GM12864 (cell line): ENCODE data around the gene MOB3A.
"Not testable (repeated sequence)": the region's sequence is repeated elsewhere in the genome, so short reads cannot be mapped to it uniquely, and the experiment has no call there.

ENCODE experiments used
- DNase-seq: peaks from one replicate; pipeline ENCODE4 v3.0.0-alpha.2; 2011; ENCODE audit warnings: low read depth
- H3K4me3 ChIP-seq: 2 replicates; pipeline ENCODE4 v1.5.1; 2011; ENCODE audit warnings: mild to moderate bottlenecking, low read depth, low read length, control low read depth
- CTCF ChIP-seq: IDR thresholded peaks from 2 replicates; pipeline ENCODE4 v1.5.1; 2011; ENCODE audit warnings: low read depth, mild to moderate bottlenecking, moderate library complexity, low read length, control low read depth, inconsistent platforms; ENCODE audit errors: missing control alignments

MOB3A gene

GRCh38 chr19:2138061-2138728, 42.1 kb upstream of the MOB3A start:
- H3K4me3 ChIP-seq = no peak overlapping the region
- TF ChIP-seq CTCF = no peak
- no peak for DNase-seq

GRCh38 chr19:2136796-2137195, 40.7 kb upstream of the MOB3A start:
- no peak for DNase-seq
- H3K4me3 ChIP-seq = no peak overlapping the region
- no peak for TF ChIP-seq CTCF

- no peak overlapping the region for H3K4me3 ChIP-seq
- TF ChIP-seq CTCF = no peak
- no peak for DNase-seq
These were observed 39.6 kb upstream of the MOB3A start for GRCh38 chr19:2135474-2136402.

GRCh38 chr19:2132731-2133490, 36.8 kb upstream of the MOB3A start:
- no peak for DNase-seq
- TF ChIP-seq CTCF = no peak
- H3K4me3 ChIP-seq = no peak overlapping the region

- DNase-seq = no peak
- TF ChIP-seq CTCF = no peak
- H3K4me3 ChIP-seq = no peak overlapping the region
These were observed 36.1 kb upstream of the MOB3A start for GRCh38 chr19:2132191-2132590.

- not testable (repeated sequence) for H3K4me3 ChIP-seq, DNase-seq
These were observed 35.2 kb upstream of the MOB3A start for GRCh38 chr19:2131012-2131975.
